Breast epithelium (tissue), 3 donors: Measurements from ENCODE around the gene AGAP1.

Experiments used
- POLR2A ChIP-seq: fragments of 450-650 bp; IDR thresholded peaks from one replicate; pipeline ENCODE4 v1.6.1; 2016; ENCODE audit warnings: antibody characterized with exemption, mild to moderate bottlenecking, moderate library complexity
- POLR2AphosphoS5 ChIP-seq, 3 donors: sonication (generic); formaldehyde crosslinking; IDR thresholded peaks; one replicate each; pipeline ENCODE4 v1.6.1; 2017; ENCODE audit warnings: antibody characterized with exemption in 3 of 3

GRCh38 chr2:235847576-235847975 lies 353.7 kb downstream of the AGAP1 start:
- TF ChIP-seq POLR2A (no peak), POLR2AphosphoS5 (IDR thresholded peaks at IDR 0.05) (no peak)
